SU-DHL-6 (cell line): ENCODE measurements around the gene CSF1R.

Experiments
- EZH2phosphoT487 ChIP-seq: fragments of 200-600 bp; sonication (generic), shearing (Covaris generic); conservative IDR thresholded peaks from 2 replicates; pipeline ENCODE4 v1.6.1; 2018; ENCODE audit warnings: mild to moderate bottlenecking, antibody characterized with exemption, low read length, moderate library complexity, mixed read lengths
- TF ChIP-seq, protein P1 (sequence below): fragments of 200-600 bp; sonication (generic); IDR thresholded peaks from one replicate; pipeline ENCODE4 v1.5.1; 2017; ENCODE audit warnings: antibody characterized with exemption, mild to moderate bottlenecking, low read length, moderate library complexity; ENCODE audit not compliant: insufficient read depth, poor library complexity, severe bottlenecking

DNA sequence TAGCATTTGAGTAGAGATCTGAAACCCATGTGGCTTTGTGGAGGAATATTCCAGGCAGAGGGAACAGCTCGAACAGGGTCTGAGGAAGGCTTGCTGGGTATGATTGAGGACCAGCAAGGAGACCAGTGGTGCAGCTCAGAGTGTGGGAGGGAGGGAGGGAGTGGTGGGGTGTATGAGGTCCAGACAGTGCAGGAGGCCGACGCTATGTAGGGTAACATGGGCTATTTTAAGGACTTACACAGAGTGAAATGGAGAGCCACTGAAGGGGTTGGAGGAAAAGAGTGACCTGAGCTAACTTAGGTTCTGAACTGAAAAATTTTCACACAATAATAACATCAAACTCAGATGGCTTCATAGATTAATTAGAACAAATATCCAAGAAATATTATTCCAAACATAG lies 43.9 kb downstream of the CSF1R start:
- TF ChIP-seq, protein P1, sequence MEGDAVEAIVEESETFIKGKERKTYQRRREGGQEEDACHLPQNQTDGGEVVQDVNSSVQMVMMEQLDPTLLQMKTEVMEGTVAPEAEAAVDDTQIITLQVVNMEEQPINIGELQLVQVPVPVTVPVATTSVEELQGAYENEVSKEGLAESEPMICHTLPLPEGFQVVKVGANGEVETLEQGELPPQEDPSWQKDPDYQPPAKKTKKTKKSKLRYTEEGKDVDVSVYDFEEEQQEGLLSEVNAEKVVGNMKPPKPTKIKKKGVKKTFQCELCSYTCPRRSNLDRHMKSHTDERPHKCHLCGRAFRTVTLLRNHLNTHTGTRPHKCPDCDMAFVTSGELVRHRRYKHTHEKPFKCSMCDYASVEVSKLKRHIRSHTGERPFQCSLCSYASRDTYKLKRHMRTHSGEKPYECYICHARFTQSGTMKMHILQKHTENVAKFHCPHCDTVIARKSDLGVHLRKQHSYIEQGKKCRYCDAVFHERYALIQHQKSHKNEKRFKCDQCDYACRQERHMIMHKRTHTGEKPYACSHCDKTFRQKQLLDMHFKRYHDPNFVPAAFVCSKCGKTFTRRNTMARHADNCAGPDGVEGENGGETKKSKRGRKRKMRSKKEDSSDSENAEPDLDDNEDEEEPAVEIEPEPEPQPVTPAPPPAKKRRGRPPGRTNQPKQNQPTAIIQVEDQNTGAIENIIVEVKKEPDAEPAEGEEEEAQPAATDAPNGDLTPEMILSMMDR = no peak
- TF ChIP-seq EZH2phosphoT487 = no peak
